Mammary epithelial cell (primary cell): ENCODE data around the gene CAMKV.

Source experiments
- CTCF ChIP-seq, 2 donors: IDR thresholded peaks in 1 of 2; conservative IDR thresholded peaks in 1 of 2; 2 replicates each; pipeline ENCODE4 v1.5.1; 2011 to 2012; ENCODE audit warnings: inconsistent platforms in 2 of 2, low read length in 2 of 2, mild to moderate bottlenecking in 2 of 2, control low read depth in 1 of 2, low read depth in 1 of 2; ENCODE audit not compliant: insufficient read depth in 1 of 2; ENCODE audit errors: extremely low read depth in 1 of 2
- EZH2 ChIP-seq: IDR thresholded peaks from 2 replicates; pipeline ENCODE4 v1.6.1; 2012; ENCODE audit warnings: low read length, inconsistent platforms, borderline replicate concordance

DNA sequence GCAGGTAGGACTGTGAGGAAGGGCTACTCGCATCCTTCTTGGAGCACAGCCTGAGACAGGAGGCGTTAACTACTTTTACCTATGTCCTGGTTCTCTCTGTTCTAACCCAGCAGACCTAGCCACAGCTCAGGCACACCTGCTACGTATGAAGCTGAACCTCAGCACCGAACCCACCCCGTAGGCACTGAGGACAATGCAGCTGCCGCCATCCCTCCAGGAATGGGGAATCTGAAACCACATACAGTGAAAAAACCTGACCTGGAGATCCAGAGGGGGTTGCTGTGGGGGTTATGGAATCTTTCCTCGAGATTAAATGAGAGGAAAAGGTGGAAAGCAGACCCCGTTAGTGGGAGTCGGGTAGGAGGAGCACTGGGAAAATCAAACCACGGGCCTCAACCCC is 19.6 kb upstream of the CAMKV start:
- no peak for TF ChIP-seq CTCF (conservative IDR thresholded peaks at IDR 0.05 in 1 of 2, IDR thresholded peaks at IDR 0.05 in 1 of 2; ENCODE audit: extremely low read depth in 1 of 2, insufficient read depth in 1 of 2, low read depth in 1 of 2, low read length in 2 of 2)
- no peak for TF ChIP-seq EZH2
